GM12872 (cell line): ENCODE data around the gene TTLL5.

Source experiments
- CTCF ChIP-seq: IDR thresholded peaks from 3 replicates; pipeline ENCODE4 v1.5.1; 2011; ENCODE audit warnings: low read depth, mild to moderate bottlenecking, low read length, moderate library complexity; ENCODE audit not compliant: insufficient read depth

TTLL5 gene

GRCh38 chr14:75835156-75835725 is 174.2 kb downstream of the TTLL5 start:
- TF ChIP-seq CTCF = no peak

GRCh38 chr14:75835737-75836136 is 174.7 kb downstream of the TTLL5 start:
- TF ChIP-seq CTCF = no peak

- TF ChIP-seq CTCF = no peak
Measured at GRCh38 chr14:75837151-75837787, 176.2 kb downstream of the TTLL5 start.

- TF ChIP-seq CTCF = no peak
Measured at GRCh38 chr14:75840911-75841310, 179.9 kb downstream of the TTLL5 start.

GRCh38 chr14:75842551-75842950 is 181.5 kb downstream of the TTLL5 start:
- TF ChIP-seq CTCF = no peak

- no peak for TF ChIP-seq CTCF
Measured at GRCh38 chr14:75844486-75844885, 183.4 kb downstream of the TTLL5 start.

GRCh38 chr14:75845136-75845804 is 184.2 kb downstream of the TTLL5 start:
- no peak for TF ChIP-seq CTCF
